HepG2 (cell line): ENCODE data around the gene ZNF821. TPM values are rescaled to one million over a fixed set of nuclear protein-coding genes. Genes with fewer than 3 reads are reported as not detected.

Experiments
- EZH2 ChIP-seq: conservative IDR thresholded peaks from 2 replicates; pipeline ENCODE4 v1.6.1; 2012; ENCODE audit warnings: mild to moderate bottlenecking, low read depth, low read length, moderate library complexity
- HOXA5 ChIP-seq: sonication (generic); formaldehyde crosslinking; IDR thresholded peaks from 2 replicates; pipeline ENCODE4 v1.4.0; 2020; ENCODE audit warnings: missing genetic modification reagents
- KLF15 ChIP-seq: sonication (generic); formaldehyde crosslinking; IDR thresholded peaks from 2 replicates; pipeline ENCODE4 v1.8.1; 2023; ENCODE audit warnings: borderline replicate concordance, mild to moderate bottlenecking, inconsistent platforms, missing genetic modification reagents, mixed read lengths
- MAF1 ChIP-seq: sonication (generic); formaldehyde crosslinking; IDR thresholded peaks from 2 replicates; pipeline ENCODE4 v1.5.0; 2020; ENCODE audit warnings: missing genetic modification reagents, borderline replicate concordance
- NFE2 ChIP-seq: sonication (generic); formaldehyde crosslinking; IDR thresholded peaks from 2 replicates; pipeline ENCODE4 v1.4.0; 2020; ENCODE audit warnings: missing genetic modification reagents
- ZSCAN20 ChIP-seq: sonication (generic); formaldehyde crosslinking; IDR thresholded peaks from 2 replicates; pipeline ENCODE4 v1.4.0; 2020; ENCODE audit warnings: missing genetic modification reagents, mild to moderate bottlenecking, borderline replicate concordance
- polyA plus RNA-seq, 8 experiments: library from polyadenylated mRNA; depleted of rRNA in 3 of 8; stranded (reverse) in 7 of 8; unstranded in 1 of 8; fragments of >200 nt; fragmentation: Illumina TruSeq in 4 of 8; extraction: Trizol in 4 of 8; gene quantifications; 2 replicates each; pipeline versions ENCODE4 v1.2.1 to v1.2.3, GENCODE V29; 2011 to 2016; ENCODE audit warnings: low read depth in 4 of 8, missing spikeins in 1 of 8, mixed read lengths in 1 of 8; ENCODE audit not compliant: insufficient read depth in 1 of 8
- total RNA-seq, 5 experiments: library from RNA; depleted of rRNA; stranded (reverse); fragments of >200 nt; fragmentation: Illumina TruSeq; extraction: Trizol; gene quantifications; 2 replicates each; pipeline ENCODE4 v1.2.3, GENCODE V29; 2016; ENCODE audit warnings: low read depth in 1 of 5
- TF ChIP-seq, protein P1 (sequence below): IDR thresholded peaks from 2 replicates; pipeline ENCODE4 v1.6.1; 2016; ENCODE audit warnings: mild to moderate bottlenecking, missing biosample characterization, missing genetic modification reagents
- TF ChIP-seq, protein P2 (sequence below), 2 experiments: fragments of 450-650 bp in 1 of 2; sonication (generic) in 1 of 2; formaldehyde crosslinking in 1 of 2; IDR thresholded peaks; 2 replicates each; pipeline versions ENCODE4 v1.6.1 to v1.8.0; 2016 to 2022; ENCODE audit warnings: antibody characterized with exemption in 1 of 2, mild to moderate bottlenecking in 1 of 2, missing genetic modification reagents in 1 of 2
- TF ChIP-seq, protein P3 (sequence below): sonication (generic); formaldehyde crosslinking; IDR thresholded peaks from 2 replicates; pipeline ENCODE4 v1.5.0; 2020; ENCODE audit warnings: mild to moderate bottlenecking, missing genetic modification reagents, borderline replicate concordance

ZNF821 gene
- total and polyA plus RNA-seq, 2 of the 13 experiments (the other 11 are each of a cell fraction or from before 2014, with no cell fraction given), result 7.0 to 9.1 TPM

DNA sequence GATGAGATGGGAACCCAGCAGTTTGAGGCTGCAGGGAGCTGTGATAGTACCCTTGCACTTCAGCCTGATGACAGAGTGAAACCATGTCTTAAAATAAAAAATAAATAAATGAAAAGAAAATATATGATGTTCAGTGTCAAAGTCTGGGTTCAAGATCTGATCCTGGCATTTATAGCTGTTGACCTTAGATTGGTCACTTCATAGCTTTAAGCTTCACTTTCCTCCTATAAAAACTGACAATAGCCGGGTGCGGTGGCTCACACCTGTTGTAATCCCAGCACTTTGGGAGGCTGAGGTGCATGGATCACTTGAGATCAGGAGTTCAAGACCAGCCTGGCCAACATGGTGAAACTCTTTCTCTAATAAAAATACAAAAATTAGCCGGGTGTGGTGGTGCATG lies 5.2 kb upstream of the ZNF821 start (continued):
- TF ChIP-seq, protein P1, sequence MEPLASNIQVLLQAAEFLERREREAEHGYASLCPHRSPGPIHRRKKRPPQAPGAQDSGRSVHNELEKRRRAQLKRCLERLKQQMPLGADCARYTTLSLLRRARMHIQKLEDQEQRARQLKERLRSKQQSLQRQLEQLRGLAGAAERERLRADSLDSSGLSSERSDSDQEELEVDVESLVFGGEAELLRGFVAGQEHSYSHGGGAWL (CRISPR knock-in tag), result no peak
- no peak for TF ChIP-seq NFE2
- no peak for TF ChIP-seq MAF1 (CRISPR knock-in tag)
- TF ChIP-seq HOXA5 (CRISPR knock-in tag), result no peak
- TF ChIP-seq ZSCAN20 (CRISPR knock-in tag), result no peak
- TF ChIP-seq KLF15, result no peak
- no peak for TF ChIP-seq EZH2
- TF ChIP-seq, protein P2, sequence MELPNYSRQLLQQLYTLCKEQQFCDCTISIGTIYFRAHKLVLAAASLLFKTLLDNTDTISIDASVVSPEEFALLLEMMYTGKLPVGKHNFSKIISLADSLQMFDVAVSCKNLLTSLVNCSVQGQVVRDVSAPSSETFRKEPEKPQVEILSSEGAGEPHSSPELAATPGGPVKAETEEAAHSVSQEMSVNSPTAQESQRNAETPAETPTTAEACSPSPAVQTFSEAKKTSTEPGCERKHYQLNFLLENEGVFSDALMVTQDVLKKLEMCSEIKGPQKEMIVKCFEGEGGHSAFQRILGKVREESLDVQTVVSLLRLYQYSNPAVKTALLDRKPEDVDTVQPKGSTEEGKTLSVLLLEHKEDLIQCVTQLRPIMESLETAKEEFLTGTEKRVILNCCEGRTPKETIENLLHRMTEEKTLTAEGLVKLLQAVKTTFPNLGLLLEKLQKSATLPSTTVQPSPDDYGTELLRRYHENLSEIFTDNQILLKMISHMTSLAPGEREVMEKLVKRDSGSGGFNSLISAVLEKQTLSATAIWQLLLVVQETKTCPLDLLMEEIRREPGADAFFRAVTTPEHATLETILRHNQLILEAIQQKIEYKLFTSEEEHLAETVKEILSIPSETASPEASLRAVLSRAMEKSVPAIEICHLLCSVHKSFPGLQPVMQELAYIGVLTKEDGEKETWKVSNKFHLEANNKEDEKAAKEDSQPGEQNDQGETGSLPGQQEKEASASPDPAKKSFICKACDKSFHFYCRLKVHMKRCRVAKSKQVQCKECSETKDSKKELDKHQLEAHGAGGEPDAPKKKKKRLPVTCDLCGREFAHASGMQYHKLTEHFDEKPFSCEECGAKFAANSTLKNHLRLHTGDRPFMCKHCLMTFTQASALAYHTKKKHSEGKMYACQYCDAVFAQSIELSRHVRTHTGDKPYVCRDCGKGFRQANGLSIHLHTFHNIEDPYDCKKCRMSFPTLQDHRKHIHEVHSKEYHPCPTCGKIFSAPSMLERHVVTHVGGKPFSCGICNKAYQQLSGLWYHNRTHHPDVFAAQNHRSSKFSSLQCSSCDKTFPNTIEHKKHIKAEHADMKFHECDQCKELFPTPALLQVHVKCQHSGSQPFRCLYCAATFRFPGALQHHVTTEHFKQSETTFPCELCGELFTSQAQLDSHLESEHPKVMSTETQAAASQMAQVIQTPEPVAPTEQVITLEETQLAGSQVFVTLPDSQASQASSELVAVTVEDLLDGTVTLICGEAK (IDR thresholded peaks at IDR 0.05), result no peak
- TF ChIP-seq, protein P2 (CRISPR knock-in tag; IDR thresholded peaks at IDR 0.05), result no peak
- TF ChIP-seq, protein P3, sequence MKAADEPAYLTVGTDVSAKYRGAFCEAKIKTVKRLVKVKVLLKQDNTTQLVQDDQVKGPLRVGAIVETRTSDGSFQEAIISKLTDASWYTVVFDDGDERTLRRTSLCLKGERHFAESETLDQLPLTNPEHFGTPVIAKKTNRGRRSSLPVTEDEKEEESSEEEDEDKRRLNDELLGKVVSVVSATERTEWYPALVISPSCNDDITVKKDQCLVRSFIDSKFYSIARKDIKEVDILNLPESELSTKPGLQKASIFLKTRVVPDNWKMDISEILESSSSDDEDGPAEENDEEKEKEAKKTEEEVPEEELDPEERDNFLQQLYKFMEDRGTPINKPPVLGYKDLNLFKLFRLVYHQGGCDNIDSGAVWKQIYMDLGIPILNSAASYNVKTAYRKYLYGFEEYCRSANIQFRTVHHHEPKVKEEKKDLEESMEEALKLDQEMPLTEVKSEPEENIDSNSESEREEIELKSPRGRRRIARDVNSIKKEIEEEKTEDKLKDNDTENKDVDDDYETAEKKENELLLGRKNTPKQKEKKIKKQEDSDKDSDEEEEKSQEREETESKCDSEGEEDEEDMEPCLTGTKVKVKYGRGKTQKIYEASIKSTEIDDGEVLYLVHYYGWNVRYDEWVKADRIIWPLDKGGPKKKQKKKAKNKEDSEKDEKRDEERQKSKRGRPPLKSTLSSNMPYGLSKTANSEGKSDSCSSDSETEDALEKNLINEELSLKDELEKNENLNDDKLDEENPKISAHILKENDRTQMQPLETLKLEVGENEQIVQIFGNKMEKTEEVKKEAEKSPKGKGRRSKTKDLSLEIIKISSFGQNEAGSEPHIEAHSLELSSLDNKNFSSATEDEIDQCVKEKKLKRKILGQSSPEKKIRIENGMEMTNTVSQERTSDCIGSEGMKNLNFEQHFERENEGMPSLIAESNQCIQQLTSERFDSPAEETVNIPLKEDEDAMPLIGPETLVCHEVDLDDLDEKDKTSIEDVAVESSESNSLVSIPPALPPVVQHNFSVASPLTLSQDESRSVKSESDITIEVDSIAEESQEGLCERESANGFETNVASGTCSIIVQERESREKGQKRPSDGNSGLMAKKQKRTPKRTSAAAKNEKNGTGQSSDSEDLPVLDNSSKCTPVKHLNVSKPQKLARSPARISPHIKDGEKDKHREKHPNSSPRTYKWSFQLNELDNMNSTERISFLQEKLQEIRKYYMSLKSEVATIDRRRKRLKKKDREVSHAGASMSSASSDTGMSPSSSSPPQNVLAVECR (CRISPR knock-in tag), result no peak
- TF ChIP-seq, all 625 proteins: peak for 0
